SU-DHL-6 (cell line): ENCODE results near the gene SCGB3A1.

Experiments
- H2AFZ ChIP-seq: fragments of 200-600 bp; sonication (generic); 2 replicates; pipeline ENCODE4 v1.6.1; 2014; ENCODE audit warnings: low read depth, mild to moderate bottlenecking, moderate library complexity, mixed read lengths, antibody characterized with exemption, low read length; ENCODE audit not compliant: severe bottlenecking
- H3F3A ChIP-seq: fragments of 200-600 bp; shearing (Covaris generic); 2 replicates; pipeline ENCODE4 v1.6.0; 2016; ENCODE audit warnings: antibody characterized with exemption, mild to moderate bottlenecking; ENCODE audit not compliant: insufficient read depth
- H3K27ac ChIP-seq: fragments of 200-600 bp; sonication (generic); 2 replicates; pipeline ENCODE4 v1.5.1; 2016; ENCODE audit warnings: low read depth, mild to moderate bottlenecking, low read length, moderate library complexity, mixed read lengths
- H3K27me3 ChIP-seq: fragments of 200-600 bp; sonication (generic), shearing (Covaris generic); 2 replicates; pipeline ENCODE4 v1.6.0; 2014; ENCODE audit warnings: mild to moderate bottlenecking, low read length
- H3K36me3 ChIP-seq: fragments of 200-600 bp; sonication (generic); 2 replicates; pipeline ENCODE4 v1.6.1; 2014; ENCODE audit warnings: mild to moderate bottlenecking, low read length, mixed read lengths
- H3K4me2 ChIP-seq: fragments of 300-600, 200-600 bp; shearing (Covaris generic), sonication (generic); 2 replicates; pipeline ENCODE4 v1.6.0; 2014; ENCODE audit warnings: low read length, low read depth, mild to moderate bottlenecking; ENCODE audit not compliant: poor library complexity, severe bottlenecking
- H3K4me3 ChIP-seq: fragments of 200-600 bp; sonication (generic); 2 replicates; pipeline ENCODE4 v1.5.1; 2014; ENCODE audit warnings: antibody characterized with exemption, low read length, mild to moderate bottlenecking, mixed read lengths; ENCODE audit not compliant: insufficient read depth, poor library complexity, severe bottlenecking
- H3K79me2 ChIP-seq: fragments of 200-600 bp; sonication (generic); 2 replicates; pipeline ENCODE4 v1.6.1; 2014; ENCODE audit warnings: mild to moderate bottlenecking, low read length, moderate library complexity; ENCODE audit not compliant: insufficient read depth
- H3K9ac ChIP-seq: fragments of 200-600 bp; sonication (generic); 2 replicates; pipeline ENCODE4 v1.7.0; 2014; ENCODE audit warnings: mild to moderate bottlenecking, low read length
- H3K9me2 ChIP-seq: fragments of 200-600 bp; sonication (generic); replicated peaks from 2 replicates; pipeline ENCODE4 v1.6.1; 2014; ENCODE audit warnings: low read length; ENCODE audit not compliant: insufficient read depth
- H3K9me3 ChIP-seq: fragments of 200-600 bp; sonication (generic); 2 replicates; pipeline ENCODE4 v1.6.1; 2014; ENCODE audit warnings: low read length, mixed read lengths; ENCODE audit not compliant: insufficient read depth
- H4K20me1 ChIP-seq: fragments of 200-600 bp; sonication (generic); 2 replicates; pipeline ENCODE4 v1.6.1; 2014; ENCODE audit warnings: low read depth, mild to moderate bottlenecking, antibody characterized with exemption, low read length, moderate library complexity, mixed read lengths
- EZH2phosphoT487 ChIP-seq: fragments of 200-600 bp; sonication (generic), shearing (Covaris generic); conservative IDR thresholded peaks from 2 replicates; pipeline ENCODE4 v1.6.1; 2018; ENCODE audit warnings: mild to moderate bottlenecking, antibody characterized with exemption, low read length, moderate library complexity, mixed read lengths
- TF ChIP-seq, protein P1 (sequence below): fragments of 200-600 bp; sonication (generic); IDR thresholded peaks from one replicate; pipeline ENCODE4 v1.5.1; 2017; ENCODE audit warnings: antibody characterized with exemption, mild to moderate bottlenecking, low read length, moderate library complexity; ENCODE audit not compliant: insufficient read depth, poor library complexity, severe bottlenecking

SCGB3A1 gene

DNA sequence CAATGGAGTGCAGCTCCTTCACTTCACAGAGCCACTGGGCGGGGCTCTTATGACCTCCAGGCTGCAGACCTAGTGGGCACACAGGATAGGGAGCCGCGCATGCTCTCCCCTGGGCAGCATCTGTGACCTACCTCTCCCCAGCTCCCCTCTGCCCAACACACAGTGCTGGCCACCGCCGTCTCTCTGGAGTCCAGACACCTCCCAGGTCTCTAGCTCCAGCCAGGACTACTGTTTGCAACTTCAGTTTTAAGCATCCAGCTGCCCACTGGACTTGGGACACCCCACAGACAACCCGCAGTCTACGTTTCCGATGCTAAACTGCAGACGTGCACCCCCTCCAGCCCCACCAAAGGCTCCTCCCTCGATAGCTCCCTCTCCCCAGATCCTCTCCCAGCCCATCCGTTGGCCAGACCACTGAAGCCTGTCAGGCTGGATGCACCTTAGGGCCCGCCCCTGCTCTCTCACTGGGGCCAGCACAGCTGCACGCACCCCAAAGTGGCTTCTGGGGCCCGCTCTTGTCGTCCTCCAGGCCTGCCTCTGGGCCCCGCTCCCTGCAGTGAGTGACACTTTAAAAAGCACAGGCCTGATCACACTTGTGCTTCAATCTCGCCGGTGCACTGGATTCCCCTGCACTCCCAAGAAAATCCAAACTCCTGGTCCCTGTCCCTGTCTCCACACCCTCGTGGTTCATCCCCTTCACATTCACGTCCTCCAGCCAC is 46.8 kb upstream of the SCGB3A1 start:
- no peaks in the 10 kb centered on the region for H3K27me3 ChIP-seq
- no peak overlapping the region for H3K27ac ChIP-seq
- no peaks in the 10 kb centered on the region for H3K79me2 ChIP-seq
- H3K9me2 ChIP-seq, result no peaks in the 10 kb centered on the region
- no peaks in the 10 kb centered on the region for H4K20me1 ChIP-seq
- H3K4me2 ChIP-seq, result no peak overlapping the region
- H3K9me3 ChIP-seq, result no peaks in the 10 kb centered on the region
- H2AFZ ChIP-seq, result no peak overlapping the region
- no peaks in the 10 kb centered on the region for H3K36me3 ChIP-seq
- no peak overlapping the region for H3K4me3 ChIP-seq
- H3K9ac ChIP-seq, result no peak overlapping the region
- TF ChIP-seq, protein P1, sequence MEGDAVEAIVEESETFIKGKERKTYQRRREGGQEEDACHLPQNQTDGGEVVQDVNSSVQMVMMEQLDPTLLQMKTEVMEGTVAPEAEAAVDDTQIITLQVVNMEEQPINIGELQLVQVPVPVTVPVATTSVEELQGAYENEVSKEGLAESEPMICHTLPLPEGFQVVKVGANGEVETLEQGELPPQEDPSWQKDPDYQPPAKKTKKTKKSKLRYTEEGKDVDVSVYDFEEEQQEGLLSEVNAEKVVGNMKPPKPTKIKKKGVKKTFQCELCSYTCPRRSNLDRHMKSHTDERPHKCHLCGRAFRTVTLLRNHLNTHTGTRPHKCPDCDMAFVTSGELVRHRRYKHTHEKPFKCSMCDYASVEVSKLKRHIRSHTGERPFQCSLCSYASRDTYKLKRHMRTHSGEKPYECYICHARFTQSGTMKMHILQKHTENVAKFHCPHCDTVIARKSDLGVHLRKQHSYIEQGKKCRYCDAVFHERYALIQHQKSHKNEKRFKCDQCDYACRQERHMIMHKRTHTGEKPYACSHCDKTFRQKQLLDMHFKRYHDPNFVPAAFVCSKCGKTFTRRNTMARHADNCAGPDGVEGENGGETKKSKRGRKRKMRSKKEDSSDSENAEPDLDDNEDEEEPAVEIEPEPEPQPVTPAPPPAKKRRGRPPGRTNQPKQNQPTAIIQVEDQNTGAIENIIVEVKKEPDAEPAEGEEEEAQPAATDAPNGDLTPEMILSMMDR, result no peak
- no peak for TF ChIP-seq EZH2phosphoT487
- H3F3A ChIP-seq, result no peaks in the 10 kb centered on the region

DNA sequence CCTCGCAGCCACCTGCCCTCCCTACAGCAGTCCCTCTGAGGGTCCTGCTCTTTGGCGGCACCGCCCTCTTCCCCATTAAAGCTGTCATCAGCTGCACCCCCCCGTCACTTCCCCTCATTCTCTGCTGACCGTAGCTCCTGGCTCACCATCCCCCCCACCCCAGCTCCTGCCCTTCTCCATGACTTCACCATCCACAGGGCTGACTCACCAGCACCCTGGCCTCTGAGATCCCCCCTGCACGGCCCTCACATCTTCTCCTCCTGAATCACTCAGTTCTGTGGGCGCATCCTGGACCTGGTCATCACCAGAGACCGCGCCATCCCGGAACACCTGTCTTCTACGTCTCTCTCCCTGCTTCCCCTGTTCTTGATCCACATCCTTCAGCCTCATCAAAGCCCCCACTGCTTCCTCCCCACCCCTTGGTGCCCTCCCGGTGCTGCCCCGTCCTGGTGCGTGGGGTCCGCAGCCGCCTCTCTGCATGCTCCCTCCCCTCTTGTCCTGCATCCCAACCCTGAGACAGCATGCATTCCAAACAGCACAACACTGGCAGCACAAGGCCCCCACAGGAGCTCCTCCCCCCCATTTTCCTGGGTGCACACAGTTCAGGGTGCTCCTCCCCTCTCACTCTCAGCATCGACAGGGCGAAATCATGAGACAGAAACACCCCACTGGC is 45.2 kb upstream of the SCGB3A1 start:
- TF ChIP-seq EZH2phosphoT487, result no peak
- TF ChIP-seq, protein P1, result no peak
- H3K4me2 ChIP-seq, result no peak overlapping the region
- no peaks in the 10 kb centered on the region for H3K27me3 ChIP-seq
- no peaks in the 10 kb centered on the region for H3F3A ChIP-seq
- no peak overlapping the region for H3K9ac ChIP-seq
- H3K9me3 ChIP-seq, result no peaks in the 10 kb centered on the region
- H3K79me2 ChIP-seq, result no peaks in the 10 kb centered on the region
- H3K27ac ChIP-seq, result no peak overlapping the region
- H2AFZ ChIP-seq, result no peak overlapping the region
- H3K36me3 ChIP-seq, result no peaks in the 10 kb centered on the region
- no peak overlapping the region for H3K4me3 ChIP-seq
- H3K9me2 ChIP-seq, result no peaks in the 10 kb centered on the region
- H4K20me1 ChIP-seq, result no peaks in the 10 kb centered on the region

DNA sequence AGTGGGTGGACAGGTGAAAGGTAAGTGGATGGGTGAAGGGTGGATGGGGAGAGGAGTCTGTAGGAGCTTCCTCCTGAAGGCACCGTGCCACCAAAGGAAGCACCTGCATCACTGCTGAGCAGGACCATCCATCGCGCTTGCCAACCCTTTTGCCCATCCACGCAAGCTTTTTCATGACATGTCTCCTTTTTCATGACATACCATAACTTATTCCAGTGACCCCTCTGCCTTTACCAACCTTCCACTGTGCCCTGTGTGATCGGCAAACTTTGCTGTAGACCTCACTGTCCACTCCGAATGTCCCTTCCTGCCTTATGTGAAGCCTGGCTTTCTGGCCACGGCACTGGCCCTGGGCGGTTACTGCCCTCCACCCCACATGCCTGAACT is 44.7 kb upstream of the SCGB3A1 start:
- Histone ChIP-seq H3K4me2 (no peak overlapping the region), H4K20me1 (no peaks in the 10 kb centered on the region), H3F3A (no peaks in the 10 kb centered on the region), H3K9ac (no peak overlapping the region), H3K36me3 (no peaks in the 10 kb centered on the region), H3K9me2 (no peaks in the 10 kb centered on the region), H3K27ac (no peak overlapping the region), H3K4me3 (no peak overlapping the region), H3K27me3 (no peaks in the 10 kb centered on the region), H3K9me3 (no peaks in the 10 kb centered on the region), H2AFZ (no peak overlapping the region), H3K79me2 (no peaks in the 10 kb centered on the region)
- TF ChIP-seq EZH2phosphoT487, result no peak
- TF ChIP-seq, protein P1, result no peak
